Suprapubic skin (tissue), 4 donors: Measurements from ENCODE around the gene IGFBP3.

Experiments used
- CTCF ChIP-seq, 2 donors: fragments of 200-600 bp in 1 of 2; fragments of 450-650 bp in 1 of 2; sonication (generic) in 1 of 2; IDR thresholded peaks; one replicate each; pipeline ENCODE4 v1.5.1; 2016 to 2019; ENCODE audit warnings: antibody characterized with exemption in 2 of 2, mild to moderate bottlenecking in 1 of 2, moderate library complexity in 1 of 2
- EP300 ChIP-seq: sonication (generic); formaldehyde crosslinking; IDR thresholded peaks from one replicate; pipeline ENCODE4 v1.6.1; 2017; ENCODE audit warnings: antibody characterized with exemption
- POLR2A ChIP-seq, 2 donors: fragments of 450-650 bp; IDR thresholded peaks; one replicate each; pipeline ENCODE4 v1.6.1; 2017; ENCODE audit warnings: antibody characterized with exemption in 2 of 2, mild to moderate bottlenecking in 2 of 2, moderate library complexity in 2 of 2
- POLR2AphosphoS5 ChIP-seq, 3 donors: sonication (generic); formaldehyde crosslinking; IDR thresholded peaks; one replicate each; pipeline ENCODE4 v1.6.1; 2017; ENCODE audit warnings: antibody characterized with exemption in 3 of 3

GRCh38 chr7:45909561-45909960, 11.5 kb downstream of the IGFBP3 start:
- TF ChIP-seq POLR2A (IDR thresholded peaks at IDR 0.05) (no peak), CTCF (IDR thresholded peaks at IDR 0.05) (no peak), EP300 (no peak), POLR2AphosphoS5 (IDR thresholded peaks at IDR 0.05) (no peak)
